ENCODE measurements around the gene BLM.

- no peak for TF ChIP-seq CTCF (conservative IDR thresholded peaks at IDR 0.05 in 1 of 2, IDR thresholded peaks at IDR 0.05 in 1 of 2; ENCODE audit: low read depth in 1 of 2, low read length in 2 of 2)
- no peak for TF ChIP-seq EZH2 (IDR thresholded peaks at IDR 0.05; ENCODE audit: low read length, missing control alignments)
Measured at GRCh38 chr15:90859234-90860131, 142.3 kb downstream of the BLM start.
